CD4-positive, alpha-beta memory T cell (primary cell): ENCODE data around the gene ANKFY1. TPM values are rescaled to one million over a fixed set of nuclear protein-coding genes. Genes with fewer than 3 reads are reported as not detected.

Experiments used
- CTCF ChIA-PET: fragments of 350-600 bp; sonication (Branson Sonifier 250); formaldehyde crosslinking; loops from one replicate; lab custom pipeline; 2021; ENCODE audit warnings: inconsistent platforms; ENCODE audit not compliant: partially characterized antibody; lab: Charles Lee
- POLR2A ChIA-PET: fragments of 350-600 bp; sonication (Branson Sonifier 250); formaldehyde crosslinking; loops from one replicate; lab custom pipeline; 2021; ENCODE audit not compliant: partially characterized antibody; lab: Charles Lee
- DNase-seq, 5 donors: peaks; one replicate each; pipeline versions ENCODE4 v3.0.0 to v3.0.0-alpha.2; 2020 to 2022; ENCODE audit warnings: mixed read lengths in 1 of 5
- H3K27ac ChIP-seq: one replicate; pipeline ENCODE4 v1.7.0; 2013; ENCODE audit warnings: low read depth, low read length
- H3K27me3 ChIP-seq: 2 replicates; pipeline ENCODE4 v1.7.0; 2013; ENCODE audit warnings: mild to moderate bottlenecking, low read length, moderate library complexity; ENCODE audit not compliant: insufficient read depth
- H3K36me3 ChIP-seq: 2 replicates; pipeline ENCODE4 v1.7.0; 2013; ENCODE audit warnings: mild to moderate bottlenecking, low read length, moderate library complexity; ENCODE audit not compliant: insufficient read depth
- H3K4me1 ChIP-seq: 2 replicates; pipeline ENCODE4 v1.7.0; 2013; ENCODE audit warnings: mild to moderate bottlenecking, low read length, moderate library complexity; ENCODE audit not compliant: insufficient read depth
- H3K4me3 ChIP-seq, 2 donors: one replicate each; pipeline ENCODE4 v1.7.0; 2013; ENCODE audit warnings: low read length in 2 of 2, mild to moderate bottlenecking in 1 of 2
- H3K9me3 ChIP-seq, 2 donors: one replicate each; pipeline ENCODE4 v1.7.0; 2013; ENCODE audit warnings: low read length in 2 of 2, control low read depth in 1 of 2; ENCODE audit not compliant: control insufficient read depth in 1 of 2
- H3K27ac Mint-ChIP-seq, 7 donors: one replicate each; pipeline ENCODE4 v1.8.0; 2020 to 2021; ENCODE audit warnings: mixed read lengths in 7 of 7, mild to moderate bottlenecking in 6 of 7, inconsistent platforms in 3 of 7, moderate library complexity in 3 of 7
- H3K27me3 Mint-ChIP-seq, 2 donors: one replicate each; pipeline ENCODE4 v1.8.0; 2020 to 2021; ENCODE audit warnings: mixed read lengths in 2 of 2
- H3K36me3 Mint-ChIP-seq, 2 donors: one replicate each; pipeline ENCODE4 v1.8.0; 2020 to 2021; ENCODE audit warnings: mixed read lengths in 2 of 2, inconsistent platforms in 1 of 2, mild to moderate bottlenecking in 1 of 2
- H3K4me1 Mint-ChIP-seq, 4 donors: one replicate each; pipeline ENCODE4 v1.8.0; 2020 to 2021; ENCODE audit warnings: mixed read lengths in 4 of 4, mild to moderate bottlenecking in 1 of 4
- H3K4me3 Mint-ChIP-seq, 8 donors: one replicate each; pipeline ENCODE4 v1.8.0; 2020 to 2021; ENCODE audit warnings: mixed read lengths in 8 of 8, mild to moderate bottlenecking in 7 of 8, moderate library complexity in 6 of 8, inconsistent platforms in 3 of 8
- H3K9me3 Mint-ChIP-seq, 8 donors: one replicate each; pipeline ENCODE4 v1.8.0; 2020 to 2021; ENCODE audit warnings: mixed read lengths in 8 of 8, mild to moderate bottlenecking in 5 of 8, inconsistent platforms in 3 of 8, moderate library complexity in 1 of 8
- intact Hi-C: fragments of 100-400 bp; cut with micrococcal nuclease; formaldehyde crosslinking; loops from one replicate; pipeline ENCODE4 v1.15.1; 2023
- polyA plus RNA-seq, 2 donors: library from polyadenylated mRNA; unstranded; fragments of 300-500 nt; fragmentation: Illumina TruSeq; gene quantifications; one replicate each; pipeline ENCODE4 v1.2.3, GENCODE V29; 2021
- total RNA-seq, 2 experiments: library from RNA; stranded (reverse); gene quantifications; one replicate each; pipeline ENCODE4 v1.2.3, GENCODE V29; 2021

The ANKFY1 gene
- 10 to 100 TPM; 72.7 to 74.7 TPM for total RNA-seq
- 10 to 100 TPM in 1 of 2 donors, 1 to 10 TPM in 1; 7.9 to 23.0 TPM for polyA plus RNA-seq

GRCh38 chr17:4263282-4264215 lies at the start of gene ANKFY1:
Gene ANKFY1, minus strand, starts transcription at chr17:4263979. Its CDS starts 38 bp downstream, at chr17:4263941.
- Mint-ChIP-seq H3K4me1 (peaks cover 32 to 50% (median 39%) of the 10 kb centered on the region in 4 donors), H3K4me3 (peak within 1 kb of the TSS; percentile 91 to 98 (median 94)), H3K27me3 (no peaks in the 10 kb centered on the region), H3K9me3 (no peaks in the 10 kb centered on the region), H3K27ac (peak within 1 kb of the TSS; percentile 91 to 97 (median 96)), H3K36me3 (peaks cover 5 to 21% of the 10 kb centered on the region in 2 donors)
- Histone ChIP-seq H3K4me3 (peak within 1 kb of the TSS; percentile 74 to 86), H3K9me3 (no peaks in the 10 kb centered on the region), H3K36me3 (no peaks in the 10 kb centered on the region), H3K27me3 (no peaks in the 10 kb centered on the region), H3K4me1 (peaks cover 37% of the 10 kb centered on the region), H3K27ac (peak within 1 kb of the TSS; percentile 87)
- ChIA-PET POLR2A (interaction anchor here (0.6 to 3.7 kb wide), 6 partner anchors 10 to 162 kb away, joined by 3 to 22 read pairs (median 3); partner anchors contain the start of genes CYB5D2, UBE2G1 and ZZEF1), CTCF (interaction anchor here (1.7 to 5.2 kb wide), 2 partner anchors 13 to 48 kb away, joined by 7 to 36 read pairs; no protein-coding TSS in a partner anchor)
- peak; percentile 96 to 99 (median 98) for DNase-seq
- intact Hi-C loops, result loop anchor here (1.0 to 5.0 kb wide), 2 partner anchors 46 to 103 kb away; partner anchors contain the start of gene UBE2G1

- no peaks in the 10 kb centered on the region for H3K27me3 Mint-ChIP-seq
- Histone ChIP-seq H3K9me3 (no peaks in the 10 kb centered on the region), H3K4me1 (peaks cover 57% of the 10 kb centered on the region), H3K27ac (no peak overlapping the region), H3K36me3 (peaks cover 4% of the 10 kb centered on the region), H3K4me3 (no peak overlapping the region), H3K27me3 (no peaks in the 10 kb centered on the region)
- peaks cover 52 to 75% (median 64%) of the 10 kb centered on the region in 4 donors for H3K4me1 Mint-ChIP-seq
- no peak for DNase-seq
- peak overlapping the region; percentile 19 to 66 (median 32) for H3K27ac Mint-ChIP-seq
- H3K36me3 Mint-ChIP-seq, result peaks cover 5 to 20% of the 10 kb centered on the region in 2 donors
- H3K4me3 Mint-ChIP-seq, result peak overlapping the region in 2 of 8 donors; percentile 11 to 62
- intact Hi-C loops, result no loop called here
- H3K9me3 Mint-ChIP-seq, result no peaks in the 10 kb centered on the region
- CTCF ChIA-PET, result no interaction called here
- POLR2A ChIA-PET, result no interaction called here
These were observed 46.7 kb upstream of the ANKFY1 start for GRCh38 chr17:4310354-4311060.

- no peak overlapping the region for H3K4me3 ChIP-seq
- no peak overlapping the region for H3K27ac ChIP-seq
- H3K9me3 ChIP-seq, result no peaks in the 10 kb centered on the region
- no peaks in the 10 kb centered on the region for H3K9me3 Mint-ChIP-seq
- ChIA-PET POLR2A (no interaction called here), CTCF (interaction anchor here (1.1 kb wide), 1 partner anchor 12 kb away, joined by 3 read pairs; no protein-coding TSS in a partner anchor)
- peaks cover 4% of the 10 kb centered on the region for H3K36me3 ChIP-seq
- peak overlapping the region in 3 of 8 donors; percentile 8 to 62 (median 11) for H3K4me3 Mint-ChIP-seq
- no peaks in the 10 kb centered on the region for H3K27me3 ChIP-seq
- no peak for DNase-seq
- H3K4me1 ChIP-seq, result peaks cover 55% of the 10 kb centered on the region
- intact Hi-C loops, result no loop called here
- H3K36me3 Mint-ChIP-seq, result peaks cover 5 to 22% of the 10 kb centered on the region in 2 donors
- no peaks in the 10 kb centered on the region for H3K27me3 Mint-ChIP-seq
- H3K27ac Mint-ChIP-seq, result peak overlapping the region; percentile 22 to 71 (median 56)
- H3K4me1 Mint-ChIP-seq, result peaks cover 53 to 70% (median 61%) of the 10 kb centered on the region in 4 donors
These were observed 46.1 kb upstream of the ANKFY1 start for GRCh38 chr17:4309897-4310296.

- no peaks in the 10 kb centered on the region for H3K27me3 Mint-ChIP-seq
- Histone ChIP-seq H3K4me1 (peaks cover 34% of the 10 kb centered on the region), H3K9me3 (no peaks in the 10 kb centered on the region), H3K4me3 (no peak overlapping the region), H3K27me3 (no peaks in the 10 kb centered on the region), H3K27ac (no peak overlapping the region), H3K36me3 (peaks cover 4% of the 10 kb centered on the region)
- peak overlapping the region in 1 of 8 donors; percentile 4 for H3K4me3 Mint-ChIP-seq
- DNase-seq, result no peak
- no peaks in the 10 kb centered on the region for H3K9me3 Mint-ChIP-seq
- peak overlapping the region in 6 of 7 donors; percentile 29 to 86 (median 50) for H3K27ac Mint-ChIP-seq
- H3K4me1 Mint-ChIP-seq, result peaks cover 35 to 50% (median 40%) of the 10 kb centered on the region in 4 donors
- intact Hi-C loops, result no loop called here
- POLR2A ChIA-PET, result no interaction called here
- CTCF ChIA-PET, result interaction anchor here (1.0 to 1.3 kb wide), 3 partner anchors 25 to 41 kb away, joined by 3 to 4 read pairs (median 3); no protein-coding TSS in a partner anchor
- H3K36me3 Mint-ChIP-seq, result peaks cover 8 to 32% of the 10 kb centered on the region in 2 donors
These were observed 43.6 kb upstream of the ANKFY1 start for GRCh38 chr17:4307179-4307930.

GRCh38 chr17:4305224-4305623 lies 41.4 kb upstream of the ANKFY1 start:
- CTCF ChIA-PET, result interaction anchor here (0.7 to 2.6 kb wide), 5 partner anchors 48 to 657 kb away, joined by 3 to 22 read pairs (median 3); no protein-coding TSS in a partner anchor
- intact Hi-C loops, result no loop called here
- Histone ChIP-seq H3K9me3 (no peaks in the 10 kb centered on the region), H3K36me3 (peaks cover 4% of the 10 kb centered on the region), H3K4me3 (no peak overlapping the region), H3K27me3 (no peaks in the 10 kb centered on the region), H3K4me1 (peaks cover 19% of the 10 kb centered on the region), H3K27ac (no peak overlapping the region)
- H3K27ac Mint-ChIP-seq, result no peak overlapping the region
- no peak for DNase-seq
- H3K9me3 Mint-ChIP-seq, result no peaks in the 10 kb centered on the region
- POLR2A ChIA-PET, result no interaction called here
- H3K27me3 Mint-ChIP-seq, result no peaks in the 10 kb centered on the region
- peaks cover 21 to 50% of the 10 kb centered on the region in 2 donors for H3K36me3 Mint-ChIP-seq
- no peak overlapping the region for H3K4me3 Mint-ChIP-seq
- peaks cover 22 to 36% (median 29%) of the 10 kb centered on the region in 4 donors for H3K4me1 Mint-ChIP-seq

GRCh38 chr17:4304417-4305027 lies 40.7 kb upstream of the ANKFY1 start:
- intact Hi-C loops, result loop anchor here (1.0 to 5.0 kb wide), 3 partner anchors 63 to 109 kb away; partner anchors contain the start of gene UBE2G1
- Mint-ChIP-seq H3K36me3 (peaks cover 21 to 52% of the 10 kb centered on the region in 2 donors), H3K4me1 (peaks cover 15 to 29% (median 22%) of the 10 kb centered on the region in 4 donors), H3K27me3 (no peaks in the 10 kb centered on the region), H3K9me3 (no peaks in the 10 kb centered on the region), H3K27ac (no peak overlapping the region), H3K4me3 (no peak overlapping the region)
- ChIA-PET POLR2A (no interaction called here), CTCF (interaction anchor here (0.5 to 2.6 kb wide), 9 partner anchors 11 to 658 kb away, joined by 3 to 22 read pairs (median 3); no protein-coding TSS in a partner anchor)
- Histone ChIP-seq H3K36me3 (peaks cover 4% of the 10 kb centered on the region), H3K27ac (no peak overlapping the region), H3K4me1 (peaks cover 12% of the 10 kb centered on the region), H3K4me3 (no peak overlapping the region), H3K9me3 (no peaks in the 10 kb centered on the region), H3K27me3 (no peaks in the 10 kb centered on the region)
- DNase-seq, result peak; percentile 45 to 65 (median 54)
